Measurements from ENCODE around the gene LRRK1. TPM values are rescaled to one million over a fixed set of nuclear protein-coding genes. Genes with fewer than 3 reads are reported as not detected.

LRRK1 gene
- total and polyA plus RNA-seq, 2 of the 13 experiments (the other 11 are each of a cell fraction or from before 2014, with no cell fraction given): 0.13 to 1.2 TPM

DNA sequence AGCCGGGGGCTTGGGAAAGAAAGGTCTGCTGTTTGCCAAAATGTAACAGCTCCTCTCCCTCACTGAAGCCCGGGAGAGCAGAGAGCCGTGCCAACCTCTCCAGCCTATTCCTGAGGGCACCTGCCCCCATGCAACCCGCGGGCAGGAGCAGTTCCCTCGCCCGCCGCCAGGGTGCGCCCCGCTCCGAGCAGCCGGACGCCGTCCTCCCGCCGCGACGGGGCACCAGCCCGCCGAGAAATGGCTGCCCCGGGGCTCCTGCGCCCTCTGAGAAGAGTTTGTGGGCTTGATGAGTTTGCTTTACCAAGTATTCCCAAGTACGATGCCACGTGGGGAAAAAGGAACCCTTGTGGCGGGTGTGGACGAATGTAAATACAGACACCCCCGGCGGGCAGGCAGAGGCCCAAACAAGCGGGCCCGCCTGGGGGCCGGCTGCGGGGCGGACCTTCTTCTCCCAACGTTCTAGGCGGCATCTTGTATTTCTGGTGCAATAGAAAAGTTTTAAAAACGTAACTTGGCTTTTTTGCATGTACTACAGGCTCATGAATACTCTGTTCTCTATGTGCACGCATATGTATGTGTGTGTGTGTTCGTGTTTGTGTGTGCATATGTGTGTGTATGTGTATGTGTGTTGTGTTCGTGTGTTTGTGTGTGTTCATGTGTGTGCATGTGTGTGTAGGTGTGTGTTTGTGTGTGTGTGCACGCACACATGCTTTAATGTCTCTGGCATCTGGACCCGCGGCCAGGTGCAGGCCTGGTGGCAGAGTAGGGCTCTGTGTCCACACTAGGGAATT, 169.8 kb downstream of the LRRK1 start (continued):
- TF ChIP-seq, protein P1, sequence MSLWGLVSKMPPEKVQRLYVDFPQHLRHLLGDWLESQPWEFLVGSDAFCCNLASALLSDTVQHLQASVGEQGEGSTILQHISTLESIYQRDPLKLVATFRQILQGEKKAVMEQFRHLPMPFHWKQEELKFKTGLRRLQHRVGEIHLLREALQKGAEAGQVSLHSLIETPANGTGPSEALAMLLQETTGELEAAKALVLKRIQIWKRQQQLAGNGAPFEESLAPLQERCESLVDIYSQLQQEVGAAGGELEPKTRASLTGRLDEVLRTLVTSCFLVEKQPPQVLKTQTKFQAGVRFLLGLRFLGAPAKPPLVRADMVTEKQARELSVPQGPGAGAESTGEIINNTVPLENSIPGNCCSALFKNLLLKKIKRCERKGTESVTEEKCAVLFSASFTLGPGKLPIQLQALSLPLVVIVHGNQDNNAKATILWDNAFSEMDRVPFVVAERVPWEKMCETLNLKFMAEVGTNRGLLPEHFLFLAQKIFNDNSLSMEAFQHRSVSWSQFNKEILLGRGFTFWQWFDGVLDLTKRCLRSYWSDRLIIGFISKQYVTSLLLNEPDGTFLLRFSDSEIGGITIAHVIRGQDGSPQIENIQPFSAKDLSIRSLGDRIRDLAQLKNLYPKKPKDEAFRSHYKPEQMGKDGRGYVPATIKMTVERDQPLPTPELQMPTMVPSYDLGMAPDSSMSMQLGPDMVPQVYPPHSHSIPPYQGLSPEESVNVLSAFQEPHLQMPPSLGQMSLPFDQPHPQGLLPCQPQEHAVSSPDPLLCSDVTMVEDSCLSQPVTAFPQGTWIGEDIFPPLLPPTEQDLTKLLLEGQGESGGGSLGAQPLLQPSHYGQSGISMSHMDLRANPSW (CRISPR knock-in tag; IDR thresholded peaks at IDR 0.05; ENCODE audit: borderline replicate concordance): no peak
- TF ChIP-seq NFKB2 (CRISPR knock-in tag; IDR thresholded peaks at IDR 0.05; ENCODE audit: borderline replicate concordance) (no peak), SIX4 (CRISPR knock-in tag; IDR thresholded peaks at IDR 0.05) (no peak), MAZ (IDR thresholded peaks at IDR 0.05; ENCODE audit: borderline replicate concordance, low read depth, low read length) (no peak), MAZ (CRISPR knock-in tag; IDR thresholded peaks at IDR 0.05; ENCODE audit: low read depth) (no peak), MATR3 (CRISPR knock-in tag; IDR thresholded peaks at IDR 0.05) (no peak), MLLT10 (CRISPR knock-in tag; IDR thresholded peaks at IDR 0.05) (no peak), RCOR2 (CRISPR knock-in tag; IDR thresholded peaks at IDR 0.05) (no peak), CHD2 (IDR thresholded peaks at IDR 0.05; ENCODE audit: low read depth, low read length) (no peak), NFATC3 (CRISPR knock-in tag; IDR thresholded peaks at IDR 0.05) (no peak), HCFC1 (IDR thresholded peaks at IDR 0.05; ENCODE audit: low read depth, low read length) (no peak), BCL6 (CRISPR knock-in tag; IDR thresholded peaks at IDR 0.05) (no peak; the same call in 1 of the 2 replicates), ZFP36 (IDR thresholded peaks at IDR 0.05; ENCODE audit: borderline replicate concordance, low read depth, low read length, partially characterized antibody) (no peak)
- TF ChIP-seq, protein P2, sequence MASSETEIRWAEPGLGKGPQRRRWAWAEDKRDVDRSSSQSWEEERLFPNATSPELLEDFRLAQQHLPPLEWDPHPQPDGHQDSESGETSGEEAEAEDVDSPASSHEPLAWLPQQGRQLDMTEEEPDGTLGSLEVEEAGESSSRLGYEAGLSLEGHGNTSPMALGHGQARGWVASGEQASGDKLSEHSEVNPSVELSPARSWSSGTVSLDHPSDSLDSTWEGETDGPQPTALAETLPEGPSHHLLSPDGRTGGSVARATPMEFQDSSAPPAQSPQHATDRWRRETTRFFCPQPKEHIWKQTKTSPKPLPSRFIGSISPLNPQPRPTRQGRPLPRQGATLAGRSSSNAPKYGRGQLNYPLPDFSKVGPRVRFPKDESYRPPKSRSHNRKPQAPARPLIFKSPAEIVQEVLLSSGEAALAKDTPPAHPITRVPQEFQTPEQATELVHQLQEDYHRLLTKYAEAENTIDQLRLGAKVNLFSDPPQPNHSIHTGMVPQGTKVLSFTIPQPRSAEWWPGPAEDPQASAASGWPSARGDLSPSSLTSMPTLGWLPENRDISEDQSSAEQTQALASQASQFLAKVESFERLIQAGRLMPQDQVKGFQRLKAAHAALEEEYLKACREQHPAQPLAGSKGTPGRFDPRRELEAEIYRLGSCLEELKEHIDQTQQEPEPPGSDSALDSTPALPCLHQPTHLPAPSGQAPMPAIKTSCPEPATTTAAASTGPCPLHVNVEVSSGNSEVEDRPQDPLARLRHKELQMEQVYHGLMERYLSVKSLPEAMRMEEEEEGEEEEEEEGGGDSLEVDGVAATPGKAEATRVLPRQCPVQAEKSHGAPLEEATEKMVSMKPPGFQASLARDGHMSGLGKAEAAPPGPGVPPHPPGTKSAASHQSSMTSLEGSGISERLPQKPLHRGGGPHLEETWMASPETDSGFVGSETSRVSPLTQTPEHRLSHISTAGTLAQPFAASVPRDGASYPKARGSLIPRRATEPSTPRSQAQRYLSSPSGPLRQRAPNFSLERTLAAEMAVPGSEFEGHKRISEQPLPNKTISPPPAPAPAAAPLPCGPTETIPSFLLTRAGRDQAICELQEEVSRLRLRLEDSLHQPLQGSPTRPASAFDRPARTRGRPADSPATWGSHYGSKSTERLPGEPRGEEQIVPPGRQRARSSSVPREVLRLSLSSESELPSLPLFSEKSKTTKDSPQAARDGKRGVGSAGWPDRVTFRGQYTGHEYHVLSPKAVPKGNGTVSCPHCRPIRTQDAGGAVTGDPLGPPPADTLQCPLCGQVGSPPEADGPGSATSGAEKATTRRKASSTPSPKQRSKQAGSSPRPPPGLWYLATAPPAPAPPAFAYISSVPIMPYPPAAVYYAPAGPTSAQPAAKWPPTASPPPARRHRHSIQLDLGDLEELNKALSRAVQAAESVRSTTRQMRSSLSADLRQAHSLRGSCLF (CRISPR knock-in tag; IDR thresholded peaks at IDR 0.05; ENCODE audit: borderline replicate concordance): no peak
- TF ChIP-seq, protein P3, sequence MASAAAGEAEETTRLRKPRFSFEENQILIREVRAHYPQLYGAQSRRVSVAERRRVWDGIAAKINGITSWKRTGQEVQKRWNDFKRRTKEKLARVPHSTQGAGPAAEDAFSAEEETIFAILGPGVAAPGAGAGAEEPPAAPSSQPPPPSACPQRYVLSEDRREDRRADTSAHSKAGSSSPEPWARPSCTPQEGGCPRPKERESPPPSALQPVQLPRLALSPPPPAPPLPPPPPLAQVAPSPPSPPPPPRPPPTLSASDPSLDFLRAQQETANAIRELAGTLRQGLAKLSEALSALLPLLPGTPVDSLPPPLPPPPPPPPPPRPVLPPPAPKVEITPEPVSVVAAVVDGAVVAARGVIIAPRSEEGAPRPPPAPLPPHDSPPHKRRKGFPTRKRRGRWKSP (CRISPR knock-in tag; IDR thresholded peaks at IDR 0.05): 0 out of 2 replicates have a peak, but pooled peaks have one; percentile 21
- TF ChIP-seq, protein P4, sequence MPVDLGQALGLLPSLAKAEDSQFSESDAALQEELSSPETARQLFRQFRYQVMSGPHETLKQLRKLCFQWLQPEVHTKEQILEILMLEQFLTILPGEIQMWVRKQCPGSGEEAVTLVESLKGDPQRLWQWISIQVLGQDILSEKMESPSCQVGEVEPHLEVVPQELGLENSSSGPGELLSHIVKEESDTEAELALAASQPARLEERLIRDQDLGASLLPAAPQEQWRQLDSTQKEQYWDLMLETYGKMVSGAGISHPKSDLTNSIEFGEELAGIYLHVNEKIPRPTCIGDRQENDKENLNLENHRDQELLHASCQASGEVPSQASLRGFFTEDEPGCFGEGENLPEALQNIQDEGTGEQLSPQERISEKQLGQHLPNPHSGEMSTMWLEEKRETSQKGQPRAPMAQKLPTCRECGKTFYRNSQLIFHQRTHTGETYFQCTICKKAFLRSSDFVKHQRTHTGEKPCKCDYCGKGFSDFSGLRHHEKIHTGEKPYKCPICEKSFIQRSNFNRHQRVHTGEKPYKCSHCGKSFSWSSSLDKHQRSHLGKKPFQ (CRISPR knock-in tag; IDR thresholded peaks at IDR 0.05; ENCODE audit: insufficient replicate concordance): no peak
- TF ChIP-seq, protein P5, sequence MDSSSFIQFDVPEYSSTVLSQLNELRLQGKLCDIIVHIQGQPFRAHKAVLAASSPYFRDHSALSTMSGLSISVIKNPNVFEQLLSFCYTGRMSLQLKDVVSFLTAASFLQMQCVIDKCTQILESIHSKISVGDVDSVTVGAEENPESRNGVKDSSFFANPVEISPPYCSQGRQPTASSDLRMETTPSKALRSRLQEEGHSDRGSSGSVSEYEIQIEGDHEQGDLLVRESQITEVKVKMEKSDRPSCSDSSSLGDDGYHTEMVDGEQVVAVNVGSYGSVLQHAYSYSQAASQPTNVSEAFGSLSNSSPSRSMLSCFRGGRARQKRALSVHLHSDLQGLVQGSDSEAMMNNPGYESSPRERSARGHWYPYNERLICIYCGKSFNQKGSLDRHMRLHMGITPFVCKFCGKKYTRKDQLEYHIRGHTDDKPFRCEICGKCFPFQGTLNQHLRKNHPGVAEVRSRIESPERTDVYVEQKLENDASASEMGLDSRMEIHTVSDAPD (CRISPR knock-in tag; IDR thresholded peaks at IDR 0.05): no peak
